Measurements from ENCODE around the gene SEPTIN5.

SEPTIN5 gene

DNA sequence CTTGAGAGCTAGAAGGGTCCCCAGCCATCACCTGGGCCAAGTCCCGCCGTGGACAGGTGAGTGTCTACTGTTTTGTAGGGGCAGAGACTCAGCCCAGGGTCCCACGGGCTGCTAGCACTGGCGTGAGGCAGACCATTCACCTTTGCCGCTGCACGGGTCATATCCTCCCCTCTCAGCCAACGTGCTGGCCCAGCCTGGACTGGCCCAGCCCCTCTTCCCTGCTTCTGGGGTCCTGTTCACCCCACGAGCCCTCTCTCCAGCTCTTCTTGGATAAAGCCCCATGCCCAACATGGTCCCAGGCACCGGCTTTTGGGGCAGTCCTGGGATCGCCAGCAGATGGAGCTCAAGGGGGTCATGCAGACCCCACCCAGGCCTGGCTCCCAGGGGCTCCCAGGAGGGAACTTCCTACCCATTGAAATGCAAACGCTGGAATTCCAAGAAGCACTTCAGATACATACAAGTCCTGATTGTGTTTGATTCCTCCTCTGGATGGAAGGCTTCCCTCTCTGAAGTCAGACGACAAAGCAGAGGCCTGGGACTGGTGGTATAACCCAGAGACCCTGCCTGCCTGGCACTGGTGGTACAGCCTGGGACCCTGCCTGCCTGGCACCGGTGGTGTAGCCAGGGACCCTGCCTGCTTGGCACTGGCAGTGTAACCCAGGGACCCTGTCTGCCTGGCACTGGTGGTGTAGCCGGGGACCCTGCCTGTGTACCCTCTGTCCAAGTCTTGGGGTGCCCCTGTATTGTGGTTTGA, 8.9 kb upstream of the SEPTIN5 start:
- no peak for DNase-seq (ENCODE audit: low read depth)

DNA sequence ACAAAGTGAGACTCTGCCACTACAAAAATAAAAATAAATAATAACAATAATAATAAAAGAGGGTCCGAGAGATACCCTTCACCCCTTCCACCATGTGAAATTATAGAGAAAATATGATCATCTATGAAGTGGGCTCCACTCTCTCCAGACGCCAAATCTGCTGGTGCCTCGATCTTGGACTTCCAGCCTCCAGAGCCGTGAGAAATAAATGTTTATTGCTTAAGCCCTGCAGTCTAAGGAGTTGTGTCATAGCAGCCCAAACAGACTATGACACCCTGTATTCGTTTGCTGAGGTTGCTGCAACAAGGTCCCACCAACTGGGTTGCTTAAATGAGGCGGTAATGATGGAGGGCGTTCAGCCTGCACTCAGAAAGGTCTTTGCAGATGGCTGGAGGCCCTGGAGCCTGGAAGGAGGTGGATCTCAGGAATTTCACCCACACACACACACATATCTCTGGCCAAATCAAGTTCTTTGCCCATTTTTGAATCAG, 7.6 kb upstream of the SEPTIN5 start:
- no peak for DNase-seq (ENCODE audit: low read depth)

DNA sequence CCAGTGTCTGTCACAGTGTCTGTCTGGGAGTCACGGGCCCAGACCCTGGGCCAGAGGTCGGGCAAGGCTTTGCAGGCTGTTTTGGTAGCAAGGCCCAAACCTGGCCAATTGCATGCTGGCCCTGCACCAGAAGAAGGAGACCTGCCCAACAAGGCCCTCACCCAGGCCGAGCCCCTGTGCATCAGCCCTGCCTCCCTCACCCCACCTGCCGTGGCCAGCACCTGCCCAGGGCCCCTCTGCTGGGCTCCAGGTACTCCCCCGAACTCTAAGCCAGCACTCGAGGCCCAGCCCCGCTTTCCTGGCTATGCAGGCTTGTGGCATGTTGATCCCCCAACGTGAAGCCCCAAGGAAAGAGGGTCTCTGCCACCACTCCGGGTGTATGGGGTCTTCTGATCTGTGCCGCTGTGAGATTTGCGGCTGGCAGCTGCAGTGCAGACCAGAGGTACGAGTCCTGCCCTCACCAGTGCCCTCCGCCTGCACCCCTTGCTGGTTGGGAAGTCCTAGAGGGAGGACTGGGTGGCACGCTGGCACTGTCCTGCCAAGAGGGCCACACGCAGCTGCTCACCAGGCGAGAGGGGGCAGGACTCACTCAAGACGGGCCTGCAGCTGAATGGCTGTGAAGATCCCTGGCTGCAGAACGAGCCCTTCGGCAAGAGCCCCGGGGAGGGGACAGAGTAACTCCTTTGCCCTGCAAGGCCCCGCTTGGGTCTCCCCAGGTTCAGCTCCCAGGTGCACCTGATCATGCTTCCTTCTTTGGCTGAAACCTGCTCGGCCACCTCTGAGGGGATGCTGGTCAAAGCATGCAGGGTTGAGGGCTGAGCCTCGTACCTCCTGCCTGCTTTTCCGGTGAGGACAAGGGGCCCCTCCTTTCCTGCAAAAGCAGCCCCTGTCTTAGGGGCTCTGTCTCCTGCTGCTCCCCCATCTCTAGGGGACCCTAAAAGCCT, 6.7 kb upstream of the SEPTIN5 start:
- no peak for DNase-seq (ENCODE audit: low read depth)

DNA sequence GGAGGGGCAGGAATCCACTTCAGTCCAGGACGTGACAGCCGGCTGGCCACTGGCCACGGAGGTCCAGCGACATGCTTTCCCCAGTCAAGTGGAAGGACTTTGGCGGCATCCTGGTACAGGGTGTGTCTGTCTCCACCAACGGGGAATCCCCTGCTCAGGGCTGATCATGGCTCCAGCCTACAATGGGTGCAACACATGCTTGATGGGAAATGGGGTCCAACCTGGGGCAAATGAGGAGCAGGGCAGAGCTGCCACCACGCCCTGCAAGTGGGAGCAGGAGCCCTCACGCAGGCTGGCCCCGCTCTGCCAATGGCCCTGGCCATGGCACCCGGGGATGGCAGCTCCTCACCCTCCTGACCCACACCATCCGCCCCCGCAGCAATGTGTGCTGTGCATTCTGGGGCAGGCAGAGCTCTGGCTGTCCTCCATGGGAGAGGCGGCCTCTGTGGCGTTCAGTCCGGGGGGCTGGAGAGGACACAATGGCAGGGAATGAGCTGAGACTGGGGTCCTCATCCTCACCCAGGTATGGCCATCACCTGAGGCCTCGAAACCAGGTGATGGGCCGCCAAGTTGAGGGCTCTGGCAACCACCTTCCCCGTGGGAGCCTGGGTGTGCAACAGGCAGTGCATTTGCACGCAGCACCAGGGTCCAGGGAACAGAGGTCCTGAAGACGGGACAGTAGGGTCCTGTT, 5.8 kb upstream of the SEPTIN5 start:
- no peak for DNase-seq (ENCODE audit: low read depth)

DNA sequence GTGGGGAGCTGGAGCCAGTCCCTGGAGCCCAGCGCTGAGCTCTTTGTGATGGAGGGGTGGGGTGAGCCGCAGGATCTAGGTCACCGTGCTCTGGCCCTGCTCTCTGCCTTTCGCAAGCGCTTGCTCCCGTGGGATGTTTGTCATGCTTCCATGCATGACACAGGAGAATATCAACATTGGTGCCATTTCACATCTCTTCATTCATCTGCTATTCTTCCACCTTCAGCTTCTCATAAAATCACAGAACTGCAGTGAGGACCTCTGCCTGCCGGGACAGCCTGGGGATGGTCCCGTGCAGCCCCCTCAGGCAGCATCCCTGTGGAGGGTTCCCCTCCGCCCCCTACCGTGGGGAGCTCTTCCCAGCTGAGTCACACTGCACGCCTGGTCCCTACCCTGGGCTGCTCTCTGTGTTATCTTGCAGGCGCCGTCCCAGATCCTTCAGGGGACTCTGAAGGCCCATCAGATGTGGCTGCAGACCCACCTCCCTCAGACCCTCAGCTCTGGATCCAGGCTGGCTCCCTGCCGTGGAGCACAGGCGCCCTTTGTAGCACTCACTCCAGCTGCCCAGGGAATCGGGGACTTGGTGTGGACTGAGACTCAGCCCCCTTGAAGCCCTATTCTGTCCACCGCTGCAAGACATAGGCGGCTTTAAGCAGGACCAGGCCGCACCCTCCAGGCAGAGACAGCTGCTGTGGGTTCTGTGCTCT, 5.1 kb upstream of the SEPTIN5 start:
- DNase-seq (ENCODE audit: low read depth) = no peak

DNA sequence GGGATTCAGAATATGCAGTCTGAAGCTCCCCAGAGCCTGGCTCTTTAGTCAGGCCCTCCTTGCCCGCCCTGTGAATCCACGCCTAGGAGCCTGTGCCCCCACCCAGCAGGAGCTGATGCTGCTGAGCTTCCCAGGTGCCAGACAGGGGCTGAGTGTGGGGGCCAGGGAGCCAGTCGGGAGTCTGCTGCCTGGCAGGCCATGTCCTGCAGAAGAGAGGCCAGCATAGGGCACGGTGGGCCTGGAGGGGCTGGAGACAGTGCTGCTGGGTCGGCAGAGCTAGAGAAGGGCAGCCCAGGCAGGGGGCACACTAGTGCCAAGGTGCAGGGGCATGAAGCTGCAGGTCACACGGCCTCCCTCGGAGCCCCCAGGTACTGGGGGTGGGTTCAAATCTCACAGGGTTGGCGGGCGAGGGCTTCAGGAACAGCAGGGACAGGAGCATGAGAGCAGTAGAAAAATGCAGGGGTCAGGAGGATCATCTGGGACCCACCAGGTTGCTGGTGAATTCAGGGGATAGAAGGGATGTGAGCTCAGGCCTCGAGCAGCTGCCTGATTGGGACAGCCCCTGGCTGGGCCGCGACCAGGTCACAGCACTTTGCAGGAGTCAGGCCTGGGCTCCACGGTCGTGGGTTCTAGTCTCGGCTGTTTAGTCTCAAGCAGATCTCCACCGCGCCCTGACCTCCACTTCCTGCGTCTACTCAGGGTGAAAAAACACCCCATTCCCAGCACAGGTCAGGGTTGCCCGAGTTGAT, 4.1 kb upstream of the SEPTIN5 start:
- DNase-seq (ENCODE audit: low read depth) = no peak

DNA sequence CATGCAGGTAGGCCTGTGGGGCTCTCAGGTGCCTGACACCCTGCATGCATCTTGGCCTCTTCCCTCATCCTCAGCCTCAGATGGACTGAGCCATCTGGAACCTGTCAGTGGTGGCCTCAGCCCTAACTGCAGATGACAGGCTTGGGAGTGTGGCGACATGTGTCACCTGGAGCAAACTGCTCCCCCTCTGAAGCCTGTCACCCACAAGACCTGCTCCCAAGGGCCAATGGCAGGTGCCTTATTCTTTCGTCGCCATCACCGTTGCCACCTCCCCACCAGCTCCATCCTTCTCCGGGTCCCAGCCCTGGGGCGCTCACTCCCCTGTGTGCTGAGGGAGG, 3.6 kb upstream of the SEPTIN5 start:
- DNase-seq (ENCODE audit: low read depth) = no peak

DNA sequence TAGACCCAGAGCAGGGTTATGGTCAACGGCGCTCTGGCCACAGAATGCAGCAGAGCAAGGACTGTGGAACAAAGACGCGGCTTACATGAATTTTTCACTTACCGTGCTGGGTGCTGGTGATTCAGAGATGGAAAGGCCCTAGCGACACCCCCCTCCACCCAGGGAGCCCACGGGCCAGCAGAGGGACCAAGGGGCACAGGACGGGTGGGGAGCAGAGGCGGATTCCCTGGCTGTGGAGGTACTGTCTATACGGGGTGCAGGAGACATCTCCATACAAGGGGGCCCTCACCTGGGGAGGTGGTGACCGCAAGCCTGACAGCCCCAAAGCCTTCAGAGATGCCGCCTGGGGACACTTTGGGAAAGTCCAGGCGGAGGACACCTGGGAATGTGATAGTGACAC, 1.1 kb upstream of the SEPTIN5 start:
- no peak for DNase-seq (ENCODE audit: low read depth)

DNA sequence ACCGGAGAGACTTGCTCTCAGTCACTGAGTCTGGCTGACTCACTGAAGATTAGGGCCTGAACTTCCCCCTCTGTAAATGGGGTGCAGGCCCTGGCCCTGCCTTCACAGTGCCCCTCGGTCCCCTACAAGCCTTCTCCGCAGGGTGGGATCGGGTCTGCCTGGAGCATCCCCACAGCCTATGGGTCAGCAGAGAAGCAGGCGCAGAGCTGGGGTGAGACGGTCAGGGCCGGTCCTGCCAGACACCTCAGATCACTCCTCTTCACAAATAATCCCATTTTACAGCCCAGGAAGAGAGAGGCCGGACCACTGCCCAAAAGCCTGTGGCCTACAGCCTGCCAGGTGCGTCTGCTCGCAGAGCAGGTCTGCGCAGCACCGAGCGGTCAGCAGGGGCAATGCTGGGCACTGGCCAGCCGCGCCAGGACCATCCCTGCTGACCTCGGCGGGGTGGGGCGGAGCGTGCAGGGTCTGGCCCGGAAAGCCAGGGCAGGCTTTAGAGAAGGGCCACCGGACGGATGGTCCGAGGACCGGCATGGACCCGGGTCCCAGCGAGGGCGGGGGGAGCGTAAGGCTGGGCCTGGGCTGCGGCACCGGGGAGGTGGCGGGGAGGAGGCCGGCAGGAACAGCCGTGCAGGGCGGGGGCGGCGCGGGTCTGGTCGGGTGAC, 522 bp upstream of the SEPTIN5 start:
- DNase-seq (ENCODE audit: low read depth) = no peak

DNA sequence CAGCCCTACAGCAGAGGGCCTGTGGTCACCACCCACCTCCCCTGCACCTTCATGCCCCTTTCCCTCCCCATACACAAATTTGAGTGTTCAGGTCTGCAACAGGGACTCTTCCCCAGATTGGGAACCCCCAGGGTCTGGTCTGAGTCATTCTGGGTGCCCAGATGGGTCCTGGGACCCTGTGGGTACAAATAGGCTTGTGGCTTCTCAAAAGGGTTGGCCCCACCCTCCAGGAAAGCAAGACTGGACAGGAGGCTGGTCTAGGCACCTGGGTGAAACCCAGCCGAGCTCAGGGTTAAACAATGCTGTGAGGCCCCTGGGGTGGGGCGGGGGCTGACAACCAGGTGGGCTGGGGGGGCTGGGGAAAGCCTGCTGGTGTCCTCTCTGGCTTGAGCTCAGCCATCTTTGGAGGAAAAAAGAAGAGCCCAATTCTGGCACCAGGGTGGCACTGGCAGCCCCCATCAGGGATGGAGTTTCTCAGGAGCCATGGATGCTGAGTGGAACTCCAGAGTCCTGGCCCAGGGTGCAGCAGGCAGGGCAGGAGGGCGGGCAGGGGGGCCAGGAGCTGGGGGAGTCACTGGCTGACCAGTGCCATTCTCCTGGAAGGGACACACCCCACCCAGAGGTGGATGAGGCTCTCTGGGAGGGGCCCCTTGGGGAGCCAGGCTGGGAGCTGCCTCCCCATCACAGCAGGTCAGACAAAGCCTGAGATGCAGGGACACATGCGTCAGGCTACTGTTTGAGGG, 1.1 kb downstream of the SEPTIN5 start:
- DNase-seq (ENCODE audit: low read depth) = no peak

DNA sequence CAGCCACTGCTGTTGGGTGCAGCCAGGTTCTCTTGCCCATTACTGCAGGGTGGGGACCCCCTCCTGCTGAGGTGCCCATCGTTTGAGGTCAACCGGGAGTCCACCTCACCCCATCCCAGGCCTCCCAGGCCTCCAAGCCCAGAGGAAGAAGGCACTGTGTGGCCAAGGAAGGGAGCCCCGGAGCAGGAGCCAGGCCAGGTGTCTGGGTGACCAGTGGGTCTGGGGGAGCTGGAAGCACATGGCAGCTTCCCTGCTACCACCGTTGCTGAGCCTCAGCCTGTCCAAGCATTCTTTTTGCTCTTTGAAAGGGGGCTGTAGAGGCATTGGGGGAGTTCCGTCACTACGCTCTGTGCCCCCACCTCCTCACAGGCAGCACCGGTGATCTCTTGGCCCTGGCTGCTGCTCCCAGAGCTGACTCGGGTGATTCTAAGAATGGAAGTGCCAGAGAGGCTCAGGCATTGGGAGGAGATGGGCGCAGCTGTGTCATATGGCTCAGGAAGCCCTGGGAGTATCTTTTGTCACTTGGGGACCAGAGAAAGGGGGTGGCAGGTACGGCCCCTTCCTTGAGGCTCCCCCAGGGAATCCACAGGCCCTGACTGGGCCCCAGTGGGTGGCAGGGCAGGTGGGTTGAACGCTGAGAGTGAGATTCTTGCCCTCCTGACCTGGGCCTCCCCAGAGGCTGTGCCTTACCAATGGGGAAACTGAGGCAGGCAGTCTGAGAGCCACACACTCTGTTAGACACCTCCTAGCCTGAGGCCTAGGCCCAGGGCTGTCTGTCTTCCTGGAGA, 1.9 kb downstream of the SEPTIN5 start:
- no peak for DNase-seq (ENCODE audit: low read depth)

DNA sequence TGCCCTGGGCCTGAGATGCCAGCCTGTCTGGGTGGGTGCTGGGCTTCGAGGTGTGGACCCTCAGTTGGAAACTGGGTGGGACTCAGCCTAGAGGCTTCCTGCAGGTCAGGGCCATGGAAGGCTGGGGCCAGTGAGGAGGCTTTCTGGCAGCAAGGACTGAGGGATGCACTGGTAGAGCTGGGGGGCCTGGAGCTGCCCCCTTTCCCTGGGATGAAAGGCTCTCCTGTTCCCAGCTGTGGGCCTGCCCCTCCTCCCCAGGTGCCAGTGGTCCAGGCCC, 2.5 kb downstream of the SEPTIN5 start:
- DNase-seq (ENCODE audit: low read depth) = no peak

DNA sequence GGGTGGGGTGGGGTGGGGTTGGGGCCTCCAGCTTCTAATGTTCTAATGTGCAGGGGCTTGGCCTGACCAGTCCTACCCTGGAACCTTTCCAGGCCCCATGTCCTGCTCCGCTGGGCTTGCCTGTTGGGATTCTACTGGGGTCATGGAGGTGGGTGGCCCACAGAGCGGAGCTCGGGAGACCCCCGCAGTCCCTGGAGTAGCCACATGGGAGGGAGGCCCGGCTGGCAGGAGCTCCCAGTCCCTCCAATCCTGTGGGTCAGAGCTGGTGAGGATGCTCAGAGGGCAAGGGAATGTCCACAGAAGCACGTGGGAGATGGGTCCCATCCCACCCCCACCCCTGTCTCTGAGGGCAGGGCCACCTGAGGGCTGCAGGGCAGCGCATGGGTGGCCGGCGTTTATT, 2.9 kb downstream of the SEPTIN5 start:
- no peak for DNase-seq (ENCODE audit: low read depth)

DNA sequence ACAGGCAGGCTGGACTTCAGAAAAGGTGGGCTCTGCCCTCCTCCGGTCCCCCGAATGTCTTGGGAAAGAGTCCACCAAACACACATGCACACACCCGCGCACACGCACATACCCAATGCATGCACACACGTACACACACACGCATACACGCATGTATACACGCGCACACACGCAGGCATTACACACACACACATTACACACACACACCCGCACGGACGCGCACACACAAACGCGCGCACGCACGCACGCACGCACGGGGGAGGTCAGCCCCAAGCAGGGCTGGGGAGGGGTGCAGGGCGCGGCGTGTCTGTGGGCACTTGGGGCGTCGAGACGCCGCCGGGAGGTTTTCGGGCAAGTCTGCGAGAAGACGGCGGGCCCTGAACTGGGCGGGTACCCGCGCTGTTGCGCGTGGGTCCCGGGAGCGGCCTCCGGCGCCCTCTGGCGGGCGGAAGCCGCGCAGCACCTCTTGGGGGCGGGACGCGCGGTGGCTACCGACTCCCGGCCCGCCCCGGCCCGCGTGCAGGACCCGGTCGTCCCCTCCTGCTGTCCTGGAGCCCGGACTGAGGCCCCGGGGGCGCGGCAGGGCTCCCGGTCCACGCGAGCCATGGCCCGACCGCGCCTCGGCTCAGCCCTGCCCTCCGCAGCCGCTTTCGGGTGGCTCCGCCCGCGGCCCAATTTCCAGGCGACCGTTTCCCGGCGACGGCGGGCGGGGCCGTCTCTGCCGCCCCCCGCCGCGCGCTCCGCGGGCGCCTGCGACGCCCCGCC, 3.6 kb downstream of the SEPTIN5 start:
- DNase-seq (ENCODE audit: low read depth) = peak; percentile 64

DNA sequence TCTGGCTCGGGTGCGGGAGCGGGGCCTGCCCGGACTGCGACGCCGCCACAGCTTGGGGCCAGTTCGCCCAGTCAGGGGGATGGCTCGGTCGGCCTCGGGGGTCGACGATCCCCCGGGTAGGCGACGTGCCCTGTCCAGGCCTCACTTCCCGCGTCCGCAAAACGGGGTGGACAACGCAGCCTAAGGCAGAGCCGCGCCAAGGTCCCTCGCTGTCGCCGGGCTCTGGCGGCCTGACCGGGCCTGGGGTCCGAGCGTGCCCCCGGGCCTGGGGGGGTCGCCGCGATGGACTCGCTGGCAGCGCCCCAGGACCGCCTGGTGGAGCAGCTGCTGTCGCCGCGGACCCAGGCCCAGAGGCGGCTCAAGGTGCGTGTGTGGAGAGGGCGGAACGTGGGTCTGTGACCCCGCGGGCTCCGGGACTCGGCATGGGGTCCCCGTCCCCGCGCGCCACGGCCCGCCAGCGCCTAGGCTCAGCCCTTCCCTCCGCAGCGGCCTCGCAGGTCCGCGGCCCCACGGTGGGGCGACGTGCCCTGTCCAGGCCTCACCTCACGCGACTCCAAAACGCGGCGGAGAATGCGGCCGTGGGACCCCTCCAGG, 4.2 kb downstream of the SEPTIN5 start:
- DNase-seq (ENCODE audit: low read depth) = no peak

DNA sequence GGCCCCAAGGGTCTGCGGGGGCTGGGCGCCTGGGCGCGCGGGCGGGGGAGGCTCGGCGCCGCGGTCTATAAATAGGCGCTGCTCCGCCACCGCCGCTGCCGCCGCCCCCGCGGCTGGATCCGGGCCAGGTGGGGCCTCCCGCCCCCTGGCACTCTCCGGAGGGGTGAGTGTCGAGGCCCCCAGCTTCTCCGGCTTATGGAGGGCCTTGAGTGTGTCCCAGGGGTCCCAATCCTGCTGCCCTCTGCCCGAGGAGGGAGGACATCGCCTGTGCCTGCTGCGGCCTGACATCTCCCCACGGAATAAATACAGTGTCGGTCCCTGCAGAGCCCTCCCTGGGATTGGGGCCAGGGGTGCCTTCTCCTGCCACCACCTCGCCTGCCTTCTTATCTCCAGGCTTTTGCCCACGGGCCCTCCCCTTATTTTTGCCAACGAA, 4.8 kb downstream of the SEPTIN5 start:
- no peak for DNase-seq (ENCODE audit: low read depth)

DNA sequence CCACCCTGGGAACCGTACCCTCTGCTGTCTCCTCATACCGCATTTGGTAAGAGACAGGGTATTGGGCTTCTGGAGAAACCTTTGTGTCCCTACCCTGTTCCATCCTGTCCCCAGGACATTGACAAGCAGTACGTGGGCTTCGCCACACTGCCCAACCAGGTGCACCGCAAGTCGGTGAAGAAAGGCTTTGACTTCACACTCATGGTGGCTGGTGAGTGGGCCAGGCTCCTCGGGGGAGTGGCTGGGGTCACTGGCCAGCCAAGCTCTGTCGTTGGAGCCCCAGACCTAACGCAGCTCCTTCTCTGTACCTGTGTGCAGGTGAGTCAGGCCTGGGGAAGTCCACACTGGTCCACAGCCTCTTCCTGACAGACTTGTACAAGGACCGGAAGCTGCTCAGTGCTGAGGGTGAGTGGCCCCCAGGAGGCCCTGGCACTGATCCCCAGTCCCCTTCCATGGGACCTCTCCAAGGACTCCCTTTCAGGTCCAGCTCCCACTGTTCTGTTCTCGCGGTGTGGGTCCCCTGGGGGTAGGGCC, 5.3 kb downstream of the SEPTIN5 start:
- no peak for DNase-seq (ENCODE audit: low read depth)
